ENCODE data around the gene SLC8A3. TPM values are rescaled to one million over a fixed set of nuclear protein-coding genes. Genes with fewer than 3 reads are reported as not detected.

The SLC8A3 gene
- total and polyA plus RNA-seq, 9 donors, result 3.6 to 5.5 (median 4.3) TPM

DNA sequence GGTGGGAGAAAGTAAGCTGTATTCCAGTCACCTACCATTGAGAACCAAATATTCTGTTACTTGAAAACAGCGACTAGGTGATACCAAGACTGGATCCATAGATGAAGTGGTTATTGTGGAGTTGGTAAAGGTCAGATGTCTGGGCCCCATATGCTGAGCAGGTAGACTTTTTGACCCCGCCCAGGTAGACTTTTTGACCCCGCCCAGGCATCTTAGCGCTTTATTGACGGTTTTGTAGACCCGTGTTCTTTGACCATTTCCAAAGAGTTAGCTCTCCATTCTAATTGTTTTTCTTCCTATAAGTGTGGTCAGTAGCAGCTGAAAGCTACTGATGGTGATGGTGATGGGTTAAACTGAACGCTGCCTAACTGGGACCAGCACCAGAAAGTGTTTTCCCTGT is 61.6 kb downstream of the SLC8A3 start:
- Histone ChIP-seq H3K36me3 (ENCODE audit: control insufficient read depth, insufficient read depth, low read length) (no peaks in the 10 kb centered on the region), H3K4me1 (ENCODE audit: control insufficient read depth, insufficient read depth, low read length) (no peaks in the 10 kb centered on the region), H3K4me3 (ENCODE audit: low read length) (no peak overlapping the region), H3K9me3 (replicated peaks; ENCODE audit: control insufficient read depth, low read depth, low read length) (no peaks in the 10 kb centered on the region), H3K27me3 (ENCODE audit: control insufficient read depth, insufficient read depth, low read length) (peaks cover 2% of the 10 kb centered on the region), H3K27ac (ENCODE audit: low read length) (no peak overlapping the region)
- WGBS (ENCODE audit: insufficient coverage), result 100% methylated on average over 1 of the region's 7 CpGs
- DNase-seq, result no peak

DNA sequence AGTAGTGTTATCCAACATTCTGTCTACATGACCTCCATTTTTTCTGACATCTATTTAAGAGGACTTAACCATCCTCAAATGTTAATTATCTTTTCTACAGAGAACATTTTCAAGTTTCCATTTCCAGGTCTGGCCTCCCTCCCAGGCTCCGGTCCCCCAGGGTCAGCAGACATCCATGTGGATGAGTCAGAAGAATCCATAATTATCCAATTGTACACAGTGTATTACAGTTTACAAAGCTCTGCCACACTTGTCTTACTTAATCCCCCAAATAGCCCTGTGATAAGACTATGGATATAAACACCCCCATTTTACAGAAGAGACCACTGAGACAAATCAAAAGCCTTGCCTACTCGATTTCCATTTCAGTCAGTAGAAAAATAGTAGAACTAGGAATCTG is 65.0 kb downstream of the SLC8A3 start:
- WGBS (ENCODE audit: insufficient coverage), result no CpG with 5 or more reads among the region's 2 CpGs
- Histone ChIP-seq H3K4me3 (ENCODE audit: low read length) (no peak overlapping the region), H3K27ac (ENCODE audit: low read length) (no peak overlapping the region), H3K4me1 (ENCODE audit: control insufficient read depth, insufficient read depth, low read length) (no peaks in the 10 kb centered on the region), H3K27me3 (ENCODE audit: control insufficient read depth, insufficient read depth, low read length) (no peaks in the 10 kb centered on the region), H3K9me3 (replicated peaks; ENCODE audit: control insufficient read depth, low read depth, low read length) (no peaks in the 10 kb centered on the region), H3K36me3 (ENCODE audit: control insufficient read depth, insufficient read depth, low read length) (no peaks in the 10 kb centered on the region)
- DNase-seq, result no peak

- no peaks in the 10 kb centered on the region for H3K9me3 ChIP-seq (replicated peaks; ENCODE audit: control insufficient read depth, low read depth, low read length)
- WGBS (ENCODE audit: insufficient coverage), result no CpG with 5 or more reads among the region's 1 CpG
- H3K4me3 ChIP-seq (ENCODE audit: low read length), result no peak overlapping the region
- no peaks in the 10 kb centered on the region for H3K4me1 ChIP-seq (ENCODE audit: control insufficient read depth, insufficient read depth, low read length)
- DNase-seq, result no peak
- no peaks in the 10 kb centered on the region for H3K36me3 ChIP-seq (ENCODE audit: control insufficient read depth, insufficient read depth, low read length)
- H3K27me3 ChIP-seq (ENCODE audit: control insufficient read depth, insufficient read depth, low read length), result no peaks in the 10 kb centered on the region
- no peak overlapping the region for H3K27ac ChIP-seq (ENCODE audit: low read length)
These were observed 67.2 kb downstream of the SLC8A3 start for GRCh38 chr14:70121521-70121920.

DNA sequence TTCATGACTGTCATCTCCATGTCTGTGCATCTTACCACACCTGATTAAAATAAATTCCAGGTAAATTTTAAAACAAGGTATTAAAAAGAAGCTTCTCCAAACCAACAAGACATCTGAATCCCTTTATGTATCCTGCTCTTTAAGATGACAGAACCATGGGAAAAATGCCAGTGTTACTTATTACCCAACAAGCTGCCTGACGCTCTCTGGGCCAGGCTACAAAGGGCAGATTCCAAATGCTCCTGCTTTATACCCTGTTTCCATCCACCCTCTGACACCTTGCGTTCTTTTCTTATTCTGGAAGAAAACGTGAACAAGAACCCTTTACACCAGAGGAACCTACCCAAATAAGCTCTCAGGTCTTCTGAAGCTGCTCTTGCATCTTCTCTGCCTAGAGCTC is 70.7 kb downstream of the SLC8A3 start:
- H3K9me3 ChIP-seq (replicated peaks; ENCODE audit: control insufficient read depth, low read depth, low read length), result no peaks in the 10 kb centered on the region
- H3K27me3 ChIP-seq (ENCODE audit: control insufficient read depth, insufficient read depth, low read length), result no peaks in the 10 kb centered on the region
- no peaks in the 10 kb centered on the region for H3K4me1 ChIP-seq (ENCODE audit: control insufficient read depth, insufficient read depth, low read length)
- no peak overlapping the region for H3K4me3 ChIP-seq (ENCODE audit: low read length)
- 80% methylated on average over 3 of the region's 3 CpGs for WGBS (ENCODE audit: insufficient coverage)
- H3K27ac ChIP-seq (ENCODE audit: low read length), result no peak overlapping the region
- H3K36me3 ChIP-seq (ENCODE audit: control insufficient read depth, insufficient read depth, low read length), result no peaks in the 10 kb centered on the region
- DNase-seq, result no peak

GRCh38 chr14:70116278-70116677 is 72.5 kb downstream of the SLC8A3 start:
- WGBS (ENCODE audit: insufficient coverage), result 50% methylated on average over 2 of the region's 5 CpGs

DNA sequence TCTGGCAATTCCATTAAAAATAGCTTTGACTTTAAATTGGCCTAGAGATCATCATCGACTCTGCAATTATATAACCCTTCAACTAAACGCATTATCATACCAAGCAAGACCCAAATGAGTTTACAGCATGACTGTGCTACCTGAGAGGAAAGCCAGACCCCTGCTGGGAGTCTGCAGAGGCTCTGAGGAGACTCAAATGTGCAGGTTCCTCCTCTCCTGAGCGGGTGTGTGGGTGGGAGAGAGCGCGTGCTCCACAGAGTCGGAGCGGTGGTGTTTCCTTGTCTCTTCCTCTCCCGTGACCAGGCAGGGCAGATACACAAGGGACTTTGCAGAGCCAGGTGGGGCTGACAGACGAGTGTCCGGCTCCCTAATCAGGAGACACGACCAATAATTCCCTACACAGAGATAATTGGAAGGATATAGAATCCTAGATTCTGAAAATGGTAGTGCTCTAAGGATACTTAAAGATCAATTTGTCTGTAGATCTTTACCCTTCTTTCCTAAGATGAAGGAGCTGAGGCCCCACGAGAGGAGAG is 74.1 kb downstream of the SLC8A3 start:
- Histone ChIP-seq H3K4me3 (ENCODE audit: low read length) (no peak overlapping the region), H3K36me3 (ENCODE audit: control insufficient read depth, insufficient read depth, low read length) (no peaks in the 10 kb centered on the region), H3K27me3 (ENCODE audit: control insufficient read depth, insufficient read depth, low read length) (no peaks in the 10 kb centered on the region), H3K4me1 (ENCODE audit: control insufficient read depth, insufficient read depth, low read length) (no peaks in the 10 kb centered on the region), H3K27ac (ENCODE audit: low read length) (no peak overlapping the region), H3K9me3 (replicated peaks; ENCODE audit: control insufficient read depth, low read depth, low read length) (no peaks in the 10 kb centered on the region)
- WGBS (ENCODE audit: insufficient coverage), result 39% methylated on average over 2 of the region's 12 CpGs
- DNase-seq, result no peak

More at GRCh38 chr14:70116278-70116677, 72.5 kb downstream of the SLC8A3 start:
- H3K9me3 ChIP-seq (replicated peaks; ENCODE audit: control insufficient read depth, low read depth, low read length), result no peaks in the 10 kb centered on the region
- H3K4me3 ChIP-seq (ENCODE audit: low read length), result no peak overlapping the region
- no peaks in the 10 kb centered on the region for H3K27me3 ChIP-seq (ENCODE audit: control insufficient read depth, insufficient read depth, low read length)
- DNase-seq, result no peak
- H3K36me3 ChIP-seq (ENCODE audit: control insufficient read depth, insufficient read depth, low read length), result no peaks in the 10 kb centered on the region
- no peaks in the 10 kb centered on the region for H3K4me1 ChIP-seq (ENCODE audit: control insufficient read depth, insufficient read depth, low read length)
- H3K27ac ChIP-seq (ENCODE audit: low read length), result no peak overlapping the region

- H3K4me1 ChIP-seq (ENCODE audit: control insufficient read depth, insufficient read depth, low read length), result no peaks in the 10 kb centered on the region
- H3K27me3 ChIP-seq (ENCODE audit: control insufficient read depth, insufficient read depth, low read length), result peaks cover 2% of the 10 kb centered on the region
These were observed 75.5 kb downstream of the SLC8A3 start for GRCh38 chr14:70113211-70113610.

DNA sequence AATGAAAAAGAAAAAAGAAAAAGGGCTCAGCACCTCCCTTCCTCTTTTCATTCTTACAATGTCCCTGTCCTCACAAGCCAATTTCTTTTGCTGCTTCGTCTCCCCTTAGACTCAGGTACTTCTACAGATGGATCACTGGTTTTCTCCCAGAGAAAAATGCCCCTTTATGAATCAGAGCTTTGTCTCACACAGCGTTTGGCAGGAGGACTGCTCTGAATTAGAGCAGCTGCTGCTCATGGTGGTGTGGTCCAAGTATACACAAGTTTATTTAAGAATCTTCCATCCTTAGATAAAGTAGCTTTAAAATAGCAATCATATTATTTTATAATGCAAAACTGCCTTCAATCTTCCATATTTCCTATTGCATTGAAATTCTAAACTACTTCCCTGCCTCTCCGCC is 80.3 kb downstream of the SLC8A3 start:
- WGBS (ENCODE audit: insufficient coverage), result 67% methylated on average over 1 of the region's 3 CpGs
- no peak overlapping the region for H3K4me3 ChIP-seq (ENCODE audit: low read length)
- no peak overlapping the region for H3K27ac ChIP-seq (ENCODE audit: low read length)
- H3K27me3 ChIP-seq (ENCODE audit: control insufficient read depth, insufficient read depth, low read length), result peaks cover 2% of the 10 kb centered on the region
- H3K4me1 ChIP-seq (ENCODE audit: control insufficient read depth, insufficient read depth, low read length), result no peaks in the 10 kb centered on the region
- DNase-seq, result peak; percentile 19
- H3K9me3 ChIP-seq (replicated peaks; ENCODE audit: control insufficient read depth, low read depth, low read length), result no peaks in the 10 kb centered on the region
- H3K36me3 ChIP-seq (ENCODE audit: control insufficient read depth, insufficient read depth, low read length), result no peaks in the 10 kb centered on the region

More at GRCh38 chr14:70113211-70113610, 75.5 kb downstream of the SLC8A3 start:
- DNase-seq, result no peak
- Histone ChIP-seq H3K27ac (ENCODE audit: low read length) (no peak overlapping the region), H3K9me3 (replicated peaks; ENCODE audit: control insufficient read depth, low read depth, low read length) (no peaks in the 10 kb centered on the region), H3K4me3 (ENCODE audit: low read length) (no peak overlapping the region), H3K36me3 (ENCODE audit: control insufficient read depth, insufficient read depth, low read length) (no peaks in the 10 kb centered on the region)
- no CpG with 5 or more reads among the region's 2 CpGs for WGBS (ENCODE audit: insufficient coverage)

DNA sequence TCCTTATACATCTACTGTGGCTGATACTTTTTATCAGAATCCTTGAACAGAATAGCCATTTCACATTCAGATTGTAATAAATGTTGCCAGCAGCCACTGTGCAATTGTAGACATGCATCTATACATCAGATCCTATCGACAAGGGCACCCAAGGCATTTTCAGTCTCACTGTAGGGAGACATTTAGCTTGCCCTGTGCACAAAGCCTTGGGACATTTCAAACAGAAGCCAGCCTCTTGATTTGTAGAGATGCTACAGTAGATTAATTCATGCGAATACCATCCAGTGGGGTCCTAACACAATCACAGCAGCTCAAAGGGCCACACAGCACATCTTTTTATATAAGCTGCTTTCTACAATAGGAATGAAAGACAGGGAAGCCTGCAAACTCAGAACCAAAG is 81.4 kb downstream of the SLC8A3 start:
- H3K27ac ChIP-seq (ENCODE audit: low read length), result no peak overlapping the region
- peaks cover 2% of the 10 kb centered on the region for H3K27me3 ChIP-seq (ENCODE audit: control insufficient read depth, insufficient read depth, low read length)
- WGBS (ENCODE audit: insufficient coverage), result no CpG with 5 or more reads among the region's 2 CpGs
- no peak overlapping the region for H3K4me3 ChIP-seq (ENCODE audit: low read length)
- H3K4me1 ChIP-seq (ENCODE audit: control insufficient read depth, insufficient read depth, low read length), result no peaks in the 10 kb centered on the region
- no peak for DNase-seq
- H3K36me3 ChIP-seq (ENCODE audit: control insufficient read depth, insufficient read depth, low read length), result no peaks in the 10 kb centered on the region
- no peaks in the 10 kb centered on the region for H3K9me3 ChIP-seq (replicated peaks; ENCODE audit: control insufficient read depth, low read depth, low read length)

DNA sequence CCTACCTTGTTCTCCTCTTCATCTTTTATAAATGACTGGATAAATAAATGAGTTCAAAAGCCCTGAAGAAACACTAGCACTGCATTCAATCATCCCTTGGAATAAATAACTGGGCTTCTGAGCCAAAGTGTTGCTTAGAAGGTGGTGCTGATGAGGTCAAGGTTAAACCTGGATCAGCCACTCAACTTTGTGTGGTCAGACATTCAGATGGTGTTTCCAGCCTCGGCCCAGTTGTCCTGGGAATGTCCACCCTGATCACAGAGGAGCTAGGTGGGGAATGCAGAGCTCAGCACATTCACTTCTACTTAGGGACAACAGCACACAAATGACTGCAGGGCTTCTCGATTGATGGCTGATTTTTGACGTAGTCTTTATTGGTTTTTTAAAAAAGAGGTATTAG is 88.7 kb downstream of the SLC8A3 start:
- H3K27me3 ChIP-seq (ENCODE audit: control insufficient read depth, insufficient read depth, low read length), result peaks cover 2% of the 10 kb centered on the region

DNA sequence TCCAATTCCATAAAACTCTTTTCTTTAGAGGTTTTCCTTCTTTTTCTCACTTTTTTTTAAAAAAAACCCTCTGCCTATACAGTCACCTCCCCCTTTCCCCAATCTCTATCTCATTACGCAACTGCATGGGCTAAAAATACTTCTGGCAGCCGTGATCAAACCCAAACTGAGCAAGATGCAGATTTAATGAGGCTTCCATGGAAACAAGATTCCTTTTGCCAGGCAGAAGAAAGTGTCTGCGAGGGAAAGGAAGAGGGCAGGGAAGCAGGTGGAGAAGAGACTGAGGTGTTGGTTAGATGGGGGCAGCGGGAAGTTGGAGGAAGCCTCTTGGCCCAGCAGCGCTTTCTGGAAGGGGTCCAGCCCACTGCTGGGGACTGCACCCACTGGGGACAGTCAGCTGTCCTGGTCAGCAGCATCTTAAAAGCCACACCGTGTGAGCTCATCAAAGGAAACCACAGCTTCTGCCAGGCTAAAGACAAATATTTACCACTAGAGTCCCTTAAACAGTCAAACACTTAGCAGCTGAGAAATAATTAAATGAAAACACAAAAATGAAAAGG is 90.4 kb downstream of the SLC8A3 start:
- H3K27me3 ChIP-seq (ENCODE audit: control insufficient read depth, insufficient read depth, low read length), result peaks cover 2% of the 10 kb centered on the region
- 36% methylated on average over 4 of the region's 6 CpGs for WGBS (ENCODE audit: insufficient coverage)
- peaks cover 5% of the 10 kb centered on the region for H3K4me1 ChIP-seq (ENCODE audit: control insufficient read depth, insufficient read depth, low read length)
- peak; percentile 49 for DNase-seq
- no peak overlapping the region for H3K27ac ChIP-seq (ENCODE audit: low read length)
- no peaks in the 10 kb centered on the region for H3K9me3 ChIP-seq (replicated peaks; ENCODE audit: control insufficient read depth, low read depth, low read length)
- H3K4me3 ChIP-seq (ENCODE audit: low read length), result no peak overlapping the region
- H3K36me3 ChIP-seq (ENCODE audit: control insufficient read depth, insufficient read depth, low read length), result no peaks in the 10 kb centered on the region

More for the DNA sequence above, 88.7 kb downstream of the SLC8A3 start:
- Histone ChIP-seq H3K36me3 (ENCODE audit: control insufficient read depth, insufficient read depth, low read length) (no peaks in the 10 kb centered on the region), H3K4me3 (ENCODE audit: low read length) (no peak overlapping the region), H3K4me1 (ENCODE audit: control insufficient read depth, insufficient read depth, low read length) (peaks cover 5% of the 10 kb centered on the region), H3K27ac (ENCODE audit: low read length) (no peak overlapping the region), H3K9me3 (replicated peaks; ENCODE audit: control insufficient read depth, low read depth, low read length) (no peaks in the 10 kb centered on the region)
- no peak for DNase-seq
- WGBS (ENCODE audit: insufficient coverage), result no CpG with 5 or more reads among the region's 3 CpGs
